Loucy (cell line): ENCODE measurements around the gene OBP2A.

Experiments used
- H2AFZ ChIP-seq: fragments of 200-600 bp; sonication (generic); 2 replicates; pipeline ENCODE4 v1.6.0; 2016; ENCODE audit warnings: antibody characterized with exemption, mild to moderate bottlenecking, low read length, moderate library complexity
- H3F3A ChIP-seq: fragments of 200-600 bp; 2 replicates; pipeline ENCODE4 v1.6.0; 2016; ENCODE audit warnings: antibody characterized with exemption, low read depth, mild to moderate bottlenecking
- H3K27me3 ChIP-seq: fragments of 200-600 bp; sonication (generic); 2 replicates; pipeline ENCODE4 v1.6.1; 2014; ENCODE audit warnings: low read length, mild to moderate bottlenecking; ENCODE audit not compliant: insufficient read depth, poor library complexity, severe bottlenecking
- H3K36me3 ChIP-seq: fragments of 200-600 bp; sonication (generic); 2 replicates; pipeline ENCODE4 v1.6.1; 2016; ENCODE audit warnings: low read length; ENCODE audit not compliant: insufficient read depth
- H3K4me1 ChIP-seq: fragments of 200-600 bp; sonication (generic); 2 replicates; pipeline ENCODE4 v1.5.1; 2014; ENCODE audit warnings: low read length, mild to moderate bottlenecking; ENCODE audit not compliant: insufficient read depth, poor library complexity, severe bottlenecking
- H3K4me2 ChIP-seq: fragments of 200-600 bp; sonication (generic); 2 replicates; pipeline ENCODE4 v1.6.0; 2014; ENCODE audit warnings: antibody characterized with exemption, low read length, low read depth, mild to moderate bottlenecking; ENCODE audit not compliant: poor library complexity, severe bottlenecking
- H3K4me3 ChIP-seq: fragments of 200-600 bp; sonication (generic); 2 replicates; pipeline ENCODE4 v1.5.1; 2014; ENCODE audit warnings: low read length, mild to moderate bottlenecking, mixed read lengths; ENCODE audit not compliant: poor library complexity, severe bottlenecking
- H3K79me2 ChIP-seq: fragments of 200-600 bp; sonication (generic); 2 replicates; pipeline ENCODE4 v1.6.1; 2014; ENCODE audit warnings: low read length; ENCODE audit not compliant: insufficient read depth
- H3K9ac ChIP-seq: fragments of 200-600 bp; sonication (generic); 2 replicates; pipeline ENCODE4 v1.6.0; 2014; ENCODE audit warnings: mild to moderate bottlenecking, low read depth, low read length, moderate library complexity; ENCODE audit not compliant: poor library complexity, severe bottlenecking
- H3K9me2 ChIP-seq: fragments of 200-600 bp; sonication (generic); replicated peaks from 2 replicates; pipeline ENCODE4 v1.6.1; 2016; ENCODE audit warnings: low read depth, low read length, mixed read lengths
- H3K9me3 ChIP-seq: fragments of 200-600 bp; sonication (generic); 2 replicates; pipeline ENCODE4 v1.6.1; 2014; ENCODE audit warnings: mild to moderate bottlenecking, antibody characterized with exemption, low read length, low read depth; ENCODE audit not compliant: insufficient read depth
- H4K20me1 ChIP-seq: fragments of 200-600 bp; sonication (generic); 2 replicates; pipeline ENCODE4 v1.6.0; 2014; ENCODE audit warnings: antibody characterized with exemption, low read length, mild to moderate bottlenecking; ENCODE audit not compliant: insufficient read depth, poor library complexity, severe bottlenecking
- CTCF ChIP-seq: fragments of 200-600 bp; sonication (generic); conservative IDR thresholded peaks from 2 replicates; pipeline ENCODE4 v1.5.1; 2014; ENCODE audit warnings: mild to moderate bottlenecking, antibody characterized with exemption, low read length
- EZH2phosphoT487 ChIP-seq: fragments of 200-600 bp; IDR thresholded peaks from 2 replicates; pipeline ENCODE4 v1.6.1; 2018; ENCODE audit warnings: antibody characterized with exemption, mild to moderate bottlenecking, moderate library complexity, borderline replicate concordance

The OBP2A gene

GRCh38 chr9:135579356-135579755, 33.4 kb downstream of the OBP2A start:
- no peaks in the 10 kb centered on the region for H3K36me3 ChIP-seq
- peaks cover 6% of the 10 kb centered on the region; the same call in 1 of the 2 replicates for H3K9me3 ChIP-seq
- TF ChIP-seq CTCF = no peak
- no peak for TF ChIP-seq EZH2phosphoT487
- no peak overlapping the region for H2AFZ ChIP-seq
- no peaks in the 10 kb centered on the region for H3K79me2 ChIP-seq
- no peak overlapping the region for H3K9ac ChIP-seq
- H3K4me3 ChIP-seq = no peak overlapping the region
- H4K20me1 ChIP-seq = no peaks in the 10 kb centered on the region
- H3K4me1 ChIP-seq = no peaks in the 10 kb centered on the region
- no peaks in the 10 kb centered on the region for H3K27me3 ChIP-seq
- no peaks in the 10 kb centered on the region for H3K9me2 ChIP-seq
- H3K4me2 ChIP-seq = no peak overlapping the region
- H3F3A ChIP-seq = no peaks in the 10 kb centered on the region

- Histone ChIP-seq H3K4me3 (no peak overlapping the region), H3K9me2 (no peaks in the 10 kb centered on the region), H2AFZ (no peak overlapping the region), H3K9ac (no peak overlapping the region), H3K4me1 (no peaks in the 10 kb centered on the region), H3K9me3 (peaks cover 6% of the 10 kb centered on the region; the same call in 1 of the 2 replicates), H3K36me3 (no peaks in the 10 kb centered on the region), H3K4me2 (no peak overlapping the region), H3K79me2 (no peaks in the 10 kb centered on the region), H4K20me1 (no peaks in the 10 kb centered on the region), H3F3A (no peaks in the 10 kb centered on the region), H3K27me3 (no peaks in the 10 kb centered on the region)
- no peak for TF ChIP-seq EZH2phosphoT487
- TF ChIP-seq CTCF = no peak
Measured at GRCh38 chr9:135579889-135580660, 34.1 kb downstream of the OBP2A start.

- Histone ChIP-seq H3K9me3 (peaks cover 6% of the 10 kb centered on the region; the same call in 1 of the 2 replicates), H3K9me2 (no peaks in the 10 kb centered on the region), H3K4me1 (no peaks in the 10 kb centered on the region), H3K79me2 (no peaks in the 10 kb centered on the region), H3K36me3 (no peaks in the 10 kb centered on the region), H3K27me3 (no peaks in the 10 kb centered on the region), H3K4me2 (no peak overlapping the region), H4K20me1 (no peaks in the 10 kb centered on the region), H3F3A (no peaks in the 10 kb centered on the region), H2AFZ (no peak overlapping the region), H3K4me3 (no peak overlapping the region), H3K9ac (no peak overlapping the region)
- TF ChIP-seq EZH2phosphoT487 = no peak
- TF ChIP-seq CTCF = no peak
Measured at GRCh38 chr9:135580664-135581380, 34.9 kb downstream of the OBP2A start.
